K562 (cell line): ENCODE measurements around the gene TAC3. TPM values are rescaled to one million over a fixed set of nuclear protein-coding genes. Genes with fewer than 3 reads are reported as not detected.

Source experiments
- ARID1B ChIP-seq: fragments of 450-650 bp; IDR thresholded peaks from 2 replicates; pipeline ENCODE4 v1.6.1; 2016; ENCODE audit warnings: antibody characterized with exemption, mild to moderate bottlenecking, inconsistent platforms
- CBFA2T3 ChIP-seq: fragments of 450-650 bp; IDR thresholded peaks from 2 replicates; pipeline ENCODE4 v1.6.1; 2017
- CLOCK ChIP-seq: fragments of 250-450 bp; sonication (Bioruptor Pico); IDR thresholded peaks from 2 replicates; pipeline ENCODE4 v1.4.0; 2020; ENCODE audit warnings: mild to moderate bottlenecking, moderate library complexity, borderline replicate concordance
- GABPB2 ChIP-seq: fragments of 250-450 bp; sonication (Bioruptor Pico); conservative IDR thresholded peaks from 2 replicates; pipeline ENCODE4 v1.5.1; 2021; ENCODE audit warnings: mild to moderate bottlenecking
- GATA2 ChIP-seq: sonication (generic); formaldehyde crosslinking; IDR thresholded peaks from 2 replicates; pipeline ENCODE4 v1.4.0; 2020; ENCODE audit warnings: mild to moderate bottlenecking, missing genetic modification reagents
- MAFF ChIP-seq: IDR thresholded peaks from 2 replicates; pipeline ENCODE4 v1.6.1; 2012; ENCODE audit warnings: low read length, improper control_type of control experiment
- NFYB ChIP-seq: IDR thresholded peaks from 2 replicates; pipeline ENCODE4 v1.6.1; 2011; ENCODE audit warnings: mild to moderate bottlenecking, moderate library complexity; ENCODE audit not compliant: insufficient read length; ENCODE audit errors: extremely low read depth
- NKRF ChIP-seq: fragments of 450-650 bp; IDR thresholded peaks from 2 replicates; pipeline ENCODE4 v1.6.1; 2016; ENCODE audit warnings: borderline replicate concordance
- POLR2AphosphoS5 ChIP-seq: IDR thresholded peaks from 2 replicates; pipeline ENCODE4 v1.6.1; 2011; ENCODE audit warnings: mild to moderate bottlenecking, low read depth, low read length, moderate library complexity; ENCODE audit not compliant: control insufficient read depth, insufficient read depth
- RBFOX2 ChIP-seq: fragments of 200-400 bp; formaldehyde crosslinking; IDR thresholded peaks from 2 replicates; pipeline ENCODE4 v1.6.1; 2017; ENCODE audit warnings: low read depth, mild to moderate bottlenecking, low read length, moderate library complexity
- RBM25 ChIP-seq: fragments of 200-400 bp; formaldehyde crosslinking; IDR thresholded peaks from 2 replicates; pipeline ENCODE4 v1.6.1; 2018; ENCODE audit warnings: low read length, low read depth, moderate library complexity; ENCODE audit not compliant: severe bottlenecking
- RUNX1 ChIP-seq: sonication (generic); IDR thresholded peaks from 2 replicates; pipeline ENCODE4 v1.6.1; 2016; ENCODE audit warnings: antibody characterized with exemption, low read depth
- SMARCB1 ChIP-seq: IDR thresholded peaks from 2 replicates; pipeline ENCODE4 v1.6.1; 2011; ENCODE audit warnings: improper control_type of control experiment, low read depth; ENCODE audit not compliant: insufficient read length
- STAG1 ChIP-seq: sonication (generic); formaldehyde crosslinking; IDR thresholded peaks from 2 replicates; pipeline ENCODE4 v1.5.0; 2020; ENCODE audit warnings: missing genetic modification reagents, borderline replicate concordance
- TRIM24 ChIP-seq, 2 experiments: fragments of 450-650 bp; IDR thresholded peaks; 2 replicates each; pipeline ENCODE4 v1.6.1; 2016
- ZFP36 ChIP-seq: fragments of 150-350 bp; IDR thresholded peaks from 2 replicates; pipeline ENCODE4 v1.6.1; 2018; ENCODE audit warnings: low read length, low read depth; ENCODE audit not compliant: partially characterized antibody
- ZNF134 ChIP-seq: fragments of 250-450 bp; sonication (Bioruptor Pico); conservative IDR thresholded peaks from 2 replicates; pipeline ENCODE4 v1.4.0; 2020
- ZNF184 ChIP-seq: sonication (generic); formaldehyde crosslinking; IDR thresholded peaks from 2 replicates; pipeline ENCODE4 v1.5.0; 2020; ENCODE audit warnings: missing genetic modification reagents
- ZNF224 ChIP-seq: sonication (generic); formaldehyde crosslinking; IDR thresholded peaks from 2 replicates; pipeline ENCODE4 v1.8.0; 2022; ENCODE audit warnings: mild to moderate bottlenecking, missing genetic modification reagents
- polyA plus RNA-seq, 8 experiments: library from polyadenylated mRNA; depleted of rRNA in 4 of 8; stranded (reverse) in 5 of 8; unstranded in 3 of 8; fragments of >200 nt; fragmentation: Nextera tagmentation in 2 of 8; fragmentation: Illumina TruSeq in 1 of 8; extraction: Ambion mirVana in 2 of 8; extraction: Trizol in 1 of 8; gene quantifications; 2 replicates each; pipeline versions ENCODE4 v1.2.1 to v1.2.3, GENCODE V29; 2011 to 2014; ENCODE audit warnings: inconsistent platforms in 1 of 8, missing spikeins in 1 of 8
- total RNA-seq, 7 experiments: library from RNA; depleted of rRNA in 6 of 7; stranded (reverse); fragments of >200 nt in 6 of 7; fragmentation: Illumina TruSeq in 2 of 7; extraction: Trizol in 2 of 7; gene quantifications; 2 replicates each; pipeline versions ENCODE4 v1.2.1 to v1.2.3, GENCODE V29; 2011 to 2021; ENCODE audit warnings: low replicate concordance in 1 of 7
- TF ChIP-seq, protein P1 (sequence below): fragments of 450-650 bp; IDR thresholded peaks from 2 replicates; pipeline ENCODE4 v1.6.1; 2018; ENCODE audit warnings: mild to moderate bottlenecking, low read depth; ENCODE audit not compliant: partially characterized antibody
- TF ChIP-seq, protein P2 (sequence below): fragments of 250-450 bp; sonication (Bioruptor Pico); IDR thresholded peaks from 2 replicates; pipeline ENCODE4 v1.4.0; 2020; ENCODE audit warnings: mild to moderate bottlenecking, moderate library complexity

TAC3 gene
- total and polyA plus RNA-seq, 9 of the 15 experiments (the other 6 are each of a cell fraction or from before 2014, with no cell fraction given), result 0.29 to 2.8 (median 1.4) TPM

- TF ChIP-seq, protein P1, sequence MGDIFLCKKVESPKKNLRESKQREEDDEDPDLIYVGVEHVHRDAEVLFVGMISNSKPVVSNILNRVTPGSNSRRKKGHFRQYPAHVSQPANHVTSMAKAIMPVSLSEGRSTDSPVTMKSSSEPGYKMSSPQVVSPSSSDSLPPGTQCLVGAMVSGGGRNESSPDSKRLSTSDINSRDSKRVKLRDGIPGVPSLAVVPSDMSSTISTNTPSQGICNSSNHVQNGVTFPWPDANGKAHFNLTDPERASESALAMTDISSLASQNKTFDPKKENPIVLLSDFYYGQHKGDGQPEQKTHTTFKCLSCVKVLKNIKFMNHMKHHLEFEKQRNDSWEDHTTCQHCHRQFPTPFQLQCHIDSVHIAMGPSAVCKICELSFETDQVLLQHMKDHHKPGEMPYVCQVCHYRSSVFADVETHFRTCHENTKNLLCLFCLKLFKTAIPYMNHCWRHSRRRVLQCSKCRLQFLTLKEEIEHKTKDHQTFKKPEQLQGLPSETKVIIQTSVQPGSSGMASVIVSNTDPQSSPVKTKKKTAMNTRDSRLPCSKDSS, result no peak
- peak; percentile 91 for TF ChIP-seq ARID1B
- TF ChIP-seq POLR2AphosphoS5, result peak; percentile 47
- no peak for TF ChIP-seq ZNF184 (CRISPR knock-in tag)
- TF ChIP-seq STAG1 (CRISPR knock-in tag), result no peak
- TF ChIP-seq, protein P2, sequence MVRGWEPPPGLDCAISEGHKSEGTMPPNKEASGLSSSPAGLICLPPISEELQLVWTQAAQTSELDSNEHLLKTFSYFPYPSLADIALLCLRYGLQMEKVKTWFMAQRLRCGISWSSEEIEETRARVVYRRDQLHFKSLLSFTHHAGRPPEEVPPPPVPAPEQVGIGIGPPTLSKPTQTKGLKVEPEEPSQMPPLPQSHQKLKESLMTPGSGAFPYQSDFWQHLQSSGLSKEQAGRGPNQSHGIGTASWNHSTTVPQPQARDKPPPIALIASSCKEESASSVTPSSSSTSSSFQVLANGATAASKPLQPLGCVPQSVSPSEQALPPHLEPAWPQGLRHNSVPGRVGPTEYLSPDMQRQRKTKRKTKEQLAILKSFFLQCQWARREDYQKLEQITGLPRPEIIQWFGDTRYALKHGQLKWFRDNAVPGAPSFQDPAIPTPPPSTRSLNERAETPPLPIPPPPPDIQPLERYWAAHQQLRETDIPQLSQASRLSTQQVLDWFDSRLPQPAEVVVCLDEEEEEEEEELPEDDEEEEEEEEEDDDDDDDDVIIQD (CRISPR knock-in tag), result no peak
- TF ChIP-seq TRIM24 (IDR thresholded peaks at IDR 0.05), result peak; percentile 77 to 87
- no peak for TF ChIP-seq RBM25
- no peak for TF ChIP-seq RBFOX2
- TF ChIP-seq ZNF224, result no peak
- no peak for TF ChIP-seq SMARCB1
- no peak for TF ChIP-seq RUNX1
- TF ChIP-seq MAFF, result no peak
- TF ChIP-seq CLOCK (CRISPR knock-in tag), result no peak
- TF ChIP-seq NFYB, result no peak
- no peak for TF ChIP-seq ZFP36
- TF ChIP-seq ZNF134 (CRISPR knock-in tag), result no peak
- TF ChIP-seq NKRF, result no peak
- no peak for TF ChIP-seq GABPB2 (CRISPR knock-in tag)
- TF ChIP-seq CBFA2T3, result peak; percentile 96
- TF ChIP-seq GATA2 (CRISPR knock-in tag), result no peak; the same call in none of the 2 replicates
Observed at GRCh38 chr12:57039016-57039798, 22.9 kb upstream of the TAC3 start (continued).
